ENCODE measurements around the gene SSMEM1. TPM values are rescaled to one million over a fixed set of nuclear protein-coding genes. Genes with fewer than 3 reads are reported as not detected.
"Not testable (repeated sequence)": the region's sequence is repeated elsewhere in the genome, so short reads cannot be mapped to it uniquely, and the experiment has no call there.

The SSMEM1 gene
- total RNA-seq, 1 experiment from 2014 or later = not detected

DNA sequence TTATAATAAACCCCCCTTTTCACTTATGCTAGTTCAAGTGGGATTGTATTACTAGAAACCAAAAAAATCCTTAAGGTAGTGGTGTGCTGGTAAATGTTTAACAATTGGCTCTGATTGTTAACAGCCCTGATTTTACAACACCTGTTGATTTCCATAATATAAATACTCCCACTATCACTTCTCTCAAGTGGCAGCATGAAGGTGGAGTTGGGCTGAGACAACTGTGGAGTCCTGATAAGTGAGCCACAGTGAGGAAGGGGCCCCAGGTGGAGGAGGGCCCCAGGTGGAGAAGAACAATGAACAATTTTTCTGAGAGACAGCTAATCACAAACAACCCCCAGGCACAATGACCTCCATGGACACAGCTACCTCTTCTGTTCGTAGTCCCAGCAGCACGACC lies 26.4 kb downstream of the SSMEM1 start:
- Mint-ChIP-seq H3K4me3 (no peak overlapping the region), H3K27ac (no peak overlapping the region; a peak in 1 of 7 replicates), H3K27me3 (ENCODE audit: low read depth) (peaks cover 5% of the 10 kb centered on the region), H3K4me1 (peaks cover 2 to 3% of the 10 kb centered on the region in 2 experiments), H3K9me3 (peaks cover 0 to 3% of the 10 kb centered on the region in 2 experiments; a peak in 2 of 5 replicates), H3K36me3 (ENCODE audit: insufficient read depth in 1 of 3, low read depth in 3 of 3) (peaks cover 0 to 8% (median 2%) of the 10 kb centered on the region in 3 experiments; a peak in 2 of 7 replicates)
- Histone ChIP-seq H2BK12ac (ENCODE audit: insufficient read length, low read depth, low read length) (no peak overlapping the region), H2BK120ac (ENCODE audit: low read depth, low read length, poor library complexity, severe bottlenecking) (no peak overlapping the region), H2AFZ (ENCODE audit: low read length) (no peak overlapping the region), H3K18ac (ENCODE audit: insufficient read length, low read depth, low read length) (no peak overlapping the region), H4K91ac (ENCODE audit: insufficient read length, low read depth, low read length) (no peak overlapping the region), H4K20me1 (ENCODE audit: control insufficient read depth, insufficient read depth, insufficient read length) (no peaks in the 10 kb centered on the region), H3K23me2 (ENCODE audit: insufficient read length, low read depth, low read length, poor library complexity, severe bottlenecking) (no peaks in the 10 kb centered on the region), H3K4ac (ENCODE audit: low read depth, low read length) (no peak overlapping the region), H2BK20ac (ENCODE audit: low read depth, low read length, poor library complexity, severe bottlenecking) (no peak overlapping the region), H3K23ac (ENCODE audit: insufficient read length, low read depth, low read length) (no peak overlapping the region), H3K56ac (ENCODE audit: insufficient read length, low read depth, low read length) (no peak overlapping the region), H3K27me3 (ENCODE audit: insufficient read depth, low read length) (no peaks in the 10 kb centered on the region), H4K5ac (ENCODE audit: insufficient read length, low read depth, low read length) (no peak overlapping the region), H3K79me2 (ENCODE audit: insufficient read depth, low read length) (no peaks in the 10 kb centered on the region), H3K9ac (ENCODE audit: extremely low read depth, insufficient read length, low read length) (no peak overlapping the region), H3T11ph (ENCODE audit: low read length) (no peak overlapping the region), H3K14ac (ENCODE audit: insufficient read depth, low read length) (no peak overlapping the region), H3K79me1 (ENCODE audit: insufficient read depth, low read depth, low read length, poor library complexity, severe bottlenecking) (no peaks in the 10 kb centered on the region), H3K9me3 (ENCODE audit: control insufficient read depth, low read depth, low read length) (no peaks in the 10 kb centered on the region), H3K4me1 (ENCODE audit: insufficient read depth, low read length) (no peaks in the 10 kb centered on the region), H2BK5ac (ENCODE audit: insufficient read length, low read length) (no peak overlapping the region), H2AK5ac (ENCODE audit: insufficient read length, low read length) (no peak overlapping the region), H4K8ac (replicated peaks; ENCODE audit: insufficient read length, low read depth, low read length) (no peak overlapping the region), H3K4me2 (ENCODE audit: insufficient read depth, insufficient read length, low read length) (no peak overlapping the region), H3K27ac (ENCODE audit: insufficient read length, low read depth, low read length) (no peak overlapping the region), H2BK15ac (ENCODE audit: low read depth, low read length) (no peak overlapping the region)
- no CpG with 5 or more reads among the region's 2 CpGs for WGBS (ENCODE audit: extremely low coverage, insufficient read length, low lambda C conversion rate)
- DNase-seq = no peak
- TF ChIP-seq, protein P1, sequence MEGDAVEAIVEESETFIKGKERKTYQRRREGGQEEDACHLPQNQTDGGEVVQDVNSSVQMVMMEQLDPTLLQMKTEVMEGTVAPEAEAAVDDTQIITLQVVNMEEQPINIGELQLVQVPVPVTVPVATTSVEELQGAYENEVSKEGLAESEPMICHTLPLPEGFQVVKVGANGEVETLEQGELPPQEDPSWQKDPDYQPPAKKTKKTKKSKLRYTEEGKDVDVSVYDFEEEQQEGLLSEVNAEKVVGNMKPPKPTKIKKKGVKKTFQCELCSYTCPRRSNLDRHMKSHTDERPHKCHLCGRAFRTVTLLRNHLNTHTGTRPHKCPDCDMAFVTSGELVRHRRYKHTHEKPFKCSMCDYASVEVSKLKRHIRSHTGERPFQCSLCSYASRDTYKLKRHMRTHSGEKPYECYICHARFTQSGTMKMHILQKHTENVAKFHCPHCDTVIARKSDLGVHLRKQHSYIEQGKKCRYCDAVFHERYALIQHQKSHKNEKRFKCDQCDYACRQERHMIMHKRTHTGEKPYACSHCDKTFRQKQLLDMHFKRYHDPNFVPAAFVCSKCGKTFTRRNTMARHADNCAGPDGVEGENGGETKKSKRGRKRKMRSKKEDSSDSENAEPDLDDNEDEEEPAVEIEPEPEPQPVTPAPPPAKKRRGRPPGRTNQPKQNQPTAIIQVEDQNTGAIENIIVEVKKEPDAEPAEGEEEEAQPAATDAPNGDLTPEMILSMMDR (conservative IDR thresholded peaks at IDR 0.05) = no peak

DNA sequence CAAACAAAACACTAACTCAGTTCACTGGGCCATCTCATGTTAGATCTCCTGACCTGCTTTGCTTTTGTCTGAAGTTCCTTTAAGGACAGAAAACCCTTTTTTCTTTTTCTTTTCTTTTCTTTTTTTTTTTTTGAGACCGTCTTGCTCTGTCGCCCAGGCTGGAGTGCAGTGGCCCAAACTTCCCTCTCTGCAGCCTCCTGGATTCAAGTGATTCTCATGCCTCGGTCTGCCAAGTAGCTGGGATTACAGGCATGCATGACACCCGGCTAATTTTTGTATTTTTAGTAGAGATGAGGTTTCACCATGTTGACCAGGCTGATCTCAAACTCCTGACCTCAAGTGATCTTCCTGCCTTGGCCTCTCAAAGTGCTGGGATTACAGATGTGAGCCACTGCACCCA lies 28.7 kb downstream of the SSMEM1 start:
- H3K27ac Mint-ChIP-seq = not testable (repeated sequence)

More for the DNA sequence above, 28.7 kb downstream of the SSMEM1 start:
- no CpG with 5 or more reads among the region's 4 CpGs for WGBS (ENCODE audit: extremely low coverage, insufficient read length, low lambda C conversion rate)
- H3K18ac ChIP-seq (ENCODE audit: insufficient read length, low read depth, low read length); H2BK20ac ChIP-seq (ENCODE audit: low read depth, low read length, poor library complexity, severe bottlenecking); H2BK12ac ChIP-seq (ENCODE audit: insufficient read length, low read depth, low read length); H3K14ac ChIP-seq (ENCODE audit: insufficient read depth, low read length); H3K27ac ChIP-seq (ENCODE audit: insufficient read length, low read depth, low read length); H3K27me3 ChIP-seq (ENCODE audit: insufficient read depth, low read length); H3K56ac ChIP-seq (ENCODE audit: insufficient read length, low read depth, low read length); H3K23ac ChIP-seq (ENCODE audit: insufficient read length, low read depth, low read length); H2BK120ac ChIP-seq (ENCODE audit: low read depth, low read length, poor library complexity, severe bottlenecking); H3T11ph ChIP-seq (ENCODE audit: low read length); H3K9me3 Mint-ChIP-seq; H3K9ac ChIP-seq (ENCODE audit: extremely low read depth, insufficient read length, low read length); H3K36me3 Mint-ChIP-seq (ENCODE audit: insufficient read depth in 1 of 3, low read depth in 3 of 3); H2AK5ac ChIP-seq (ENCODE audit: insufficient read length, low read length); DNase-seq; H2AFZ ChIP-seq (ENCODE audit: low read length); H3K79me1 ChIP-seq (ENCODE audit: insufficient read depth, low read depth, low read length, poor library complexity, severe bottlenecking); H3K4me3 Mint-ChIP-seq; H3K4ac ChIP-seq (ENCODE audit: low read depth, low read length); H4K5ac ChIP-seq (ENCODE audit: insufficient read length, low read depth, low read length); H3K4me2 ChIP-seq (ENCODE audit: insufficient read depth, insufficient read length, low read length); H4K20me1 ChIP-seq (ENCODE audit: control insufficient read depth, insufficient read depth, insufficient read length); H3K9me3 ChIP-seq (ENCODE audit: control insufficient read depth, low read depth, low read length); H3K27me3 Mint-ChIP-seq (ENCODE audit: low read depth); H4K91ac ChIP-seq (ENCODE audit: insufficient read length, low read depth, low read length); H3K79me2 ChIP-seq (ENCODE audit: insufficient read depth, low read length); H3K4me1 ChIP-seq (ENCODE audit: insufficient read depth, low read length); H3K4me1 Mint-ChIP-seq; H2BK5ac ChIP-seq (ENCODE audit: insufficient read length, low read length); H4K8ac ChIP-seq (replicated peaks; ENCODE audit: insufficient read length, low read depth, low read length); H2BK15ac ChIP-seq (ENCODE audit: low read depth, low read length); H3K23me2 ChIP-seq (ENCODE audit: insufficient read length, low read depth, low read length, poor library complexity, severe bottlenecking): not testable (repeated sequence)
